Measurements from ENCODE around the gene DHPS.

The DHPS gene

GRCh38 chr19:12695514-12695913 lies 13.8 kb upstream of the DHPS start:
- no peak for DNase-seq (ENCODE audit: low read depth in 2 of 2)
- TF ChIP-seq CTCF (IDR thresholded peaks at IDR 0.05; ENCODE audit: low read depth, low read length) = no peak
- peak overlapping the region; percentile 92 to 93 for H3K4me3 ChIP-seq (replicated peaks in 1 of 2; ENCODE audit: low read depth in 2 of 2, low read length in 2 of 2)

- no peak for TF ChIP-seq CTCF (IDR thresholded peaks at IDR 0.05; ENCODE audit: low read depth, low read length)
- no peak overlapping the region for H3K4me3 ChIP-seq (replicated peaks in 1 of 2; ENCODE audit: low read depth in 2 of 2, low read length in 2 of 2)
- DNase-seq (ENCODE audit: low read depth in 2 of 2) = no peak
Observed at GRCh38 chr19:12695096-12695495, 13.4 kb upstream of the DHPS start.

GRCh38 chr19:12694641-12695040 lies 13.0 kb upstream of the DHPS start:
- no peak for DNase-seq (ENCODE audit: low read depth in 2 of 2)
- H3K4me3 ChIP-seq (replicated peaks in 1 of 2; ENCODE audit: low read depth in 2 of 2, low read length in 2 of 2) = no peak overlapping the region
- TF ChIP-seq CTCF (IDR thresholded peaks at IDR 0.05; ENCODE audit: low read depth, low read length) = no peak

- no peak overlapping the region for H3K4me3 ChIP-seq (replicated peaks in 1 of 2; ENCODE audit: low read depth in 2 of 2, low read length in 2 of 2)
- no peak for DNase-seq (ENCODE audit: low read depth in 2 of 2)
- TF ChIP-seq CTCF (IDR thresholded peaks at IDR 0.05; ENCODE audit: low read depth, low read length) = no peak
Observed at GRCh38 chr19:12692960-12693359, 11.3 kb upstream of the DHPS start.

- no peak overlapping the region for H3K4me3 ChIP-seq (replicated peaks in 1 of 2; ENCODE audit: low read depth in 2 of 2, low read length in 2 of 2)
- DNase-seq (ENCODE audit: low read depth in 2 of 2) = no peak
- TF ChIP-seq CTCF (IDR thresholded peaks at IDR 0.05; ENCODE audit: low read depth, low read length) = no peak
Observed at GRCh38 chr19:12689581-12690216, 8.0 kb upstream of the DHPS start.

- DNase-seq (ENCODE audit: low read depth in 2 of 2) = no peak
- no peak overlapping the region for H3K4me3 ChIP-seq (replicated peaks in 1 of 2; ENCODE audit: low read depth in 2 of 2, low read length in 2 of 2)
- TF ChIP-seq CTCF (IDR thresholded peaks at IDR 0.05; ENCODE audit: low read depth, low read length) = no peak
Observed at GRCh38 chr19:12689012-12689411, 7.3 kb upstream of the DHPS start.
